ENCODE data around the gene IP6K2. TPM values are rescaled to one million over a fixed set of nuclear protein-coding genes. Genes with fewer than 3 reads are reported as not detected.

IP6K2 gene
- total RNA-seq, 1 donor from 2014 or later = 182 TPM

- H3K27ac Mint-ChIP-seq (ENCODE audit: unreplicated experiment) = no peak overlapping the region
These were observed 32.4 kb downstream of the IP6K2 start for GRCh38 chr3:48684480-48685143.

GRCh38 chr3:48684054-48684349 lies 33.0 kb downstream of the IP6K2 start:
- Mint-ChIP-seq H3K4me1 (ENCODE audit: low read depth, unreplicated experiment) (peaks cover 16% of the 10 kb centered on the region), H3K4me3 (ENCODE audit: unreplicated experiment) (peak overlapping the region; percentile 92), H3K27ac (ENCODE audit: unreplicated experiment) (no peak overlapping the region), H3K27me3 (ENCODE audit: unreplicated experiment) (peaks cover 10% of the 10 kb centered on the region), H3K9me3 (ENCODE audit: unreplicated experiment) (peaks cover 7% of the 10 kb centered on the region), H3K36me3 (ENCODE audit: unreplicated experiment) (peaks cover 11% of the 10 kb centered on the region)
- TF ChIP-seq CTCF (IDR thresholded peaks at IDR 0.05; ENCODE audit: partially characterized antibody, unreplicated experiment) = no peak
- DNase-seq = no peak

More at GRCh38 chr3:48684480-48685143, 32.4 kb downstream of the IP6K2 start:
- no peak for TF ChIP-seq CTCF (IDR thresholded peaks at IDR 0.05; ENCODE audit: partially characterized antibody, unreplicated experiment)
- DNase-seq = no peak
- Mint-ChIP-seq H3K27me3 (ENCODE audit: unreplicated experiment) (peaks cover 9% of the 10 kb centered on the region), H3K9me3 (ENCODE audit: unreplicated experiment) (peaks cover 7% of the 10 kb centered on the region), H3K36me3 (ENCODE audit: unreplicated experiment) (peaks cover 11% of the 10 kb centered on the region), H3K4me1 (ENCODE audit: low read depth, unreplicated experiment) (peaks cover 16% of the 10 kb centered on the region), H3K4me3 (ENCODE audit: unreplicated experiment) (peak overlapping the region; percentile 92)

GRCh38 chr3:48682786-48683185 lies 34.2 kb downstream of the IP6K2 start:
- Mint-ChIP-seq H3K27ac (ENCODE audit: unreplicated experiment) (no peak overlapping the region), H3K4me3 (ENCODE audit: unreplicated experiment) (no peak overlapping the region), H3K4me1 (ENCODE audit: low read depth, unreplicated experiment) (peaks cover 16% of the 10 kb centered on the region), H3K9me3 (ENCODE audit: unreplicated experiment) (peaks cover 7% of the 10 kb centered on the region), H3K27me3 (ENCODE audit: unreplicated experiment) (peaks cover 10% of the 10 kb centered on the region), H3K36me3 (ENCODE audit: unreplicated experiment) (peaks cover 11% of the 10 kb centered on the region)
- TF ChIP-seq CTCF (IDR thresholded peaks at IDR 0.05; ENCODE audit: partially characterized antibody, unreplicated experiment) = no peak
- DNase-seq = no peak

- Mint-ChIP-seq H3K36me3 (ENCODE audit: unreplicated experiment) (peaks cover 11% of the 10 kb centered on the region), H3K27ac (ENCODE audit: unreplicated experiment) (no peak overlapping the region), H3K9me3 (ENCODE audit: unreplicated experiment) (peaks cover 7% of the 10 kb centered on the region), H3K27me3 (ENCODE audit: unreplicated experiment) (peaks cover 10% of the 10 kb centered on the region), H3K4me1 (ENCODE audit: low read depth, unreplicated experiment) (peaks cover 16% of the 10 kb centered on the region), H3K4me3 (ENCODE audit: unreplicated experiment) (no peak overlapping the region)
- DNase-seq = no peak
- no peak for TF ChIP-seq CTCF (IDR thresholded peaks at IDR 0.05; ENCODE audit: partially characterized antibody, unreplicated experiment)
These were observed 34.9 kb downstream of the IP6K2 start for GRCh38 chr3:48681974-48682610.

- Mint-ChIP-seq H3K4me3 (ENCODE audit: unreplicated experiment) (no peak overlapping the region), H3K27ac (ENCODE audit: unreplicated experiment) (no peak overlapping the region), H3K27me3 (ENCODE audit: unreplicated experiment) (peaks cover 10% of the 10 kb centered on the region), H3K36me3 (ENCODE audit: unreplicated experiment) (peaks cover 10% of the 10 kb centered on the region), H3K9me3 (ENCODE audit: unreplicated experiment) (peaks cover 4% of the 10 kb centered on the region), H3K4me1 (ENCODE audit: low read depth, unreplicated experiment) (peaks cover 14% of the 10 kb centered on the region)
- no peak for DNase-seq
- no peak for TF ChIP-seq CTCF (IDR thresholded peaks at IDR 0.05; ENCODE audit: partially characterized antibody, unreplicated experiment)
These were observed 35.5 kb downstream of the IP6K2 start for GRCh38 chr3:48681541-48681880.
